AG04449 (cell line): Measurements from ENCODE around the gene KCTD1.

Experiments used
- CTCF ChIA-PET: fragments of 350-600 bp; formaldehyde crosslinking; extraction: SDS; loops from one replicate; lab custom pipeline; 2021; ENCODE audit warnings: antibody characterized with exemption; lab: Yijun Ruan, JAX
- POLR2A ChIA-PET: fragments of 400-600, 350-600 bp; formaldehyde crosslinking; extraction: SDS; loops from one replicate; lab custom pipeline; 2020; ENCODE audit warnings: antibody characterized with exemption, inconsistent platforms; lab: Yijun Ruan, JAX
- DNase-seq: peaks from one replicate; pipeline ENCODE4 v3.0.0-alpha.2; 2010; ENCODE audit warnings: low read depth, low spot score
- H3K4me3 ChIP-seq: 2 replicates; pipeline ENCODE4 v1.5.1; 2011; ENCODE audit warnings: low read depth, mild to moderate bottlenecking, control low read depth, low read length
- TF ChIP-seq, protein P1 (sequence below): IDR thresholded peaks from one replicate; pipeline ENCODE4 v1.5.1; 2011; ENCODE audit warnings: mild to moderate bottlenecking, moderate library complexity, low read length, control low read depth, inconsistent platforms; ENCODE audit not compliant: insufficient read depth; ENCODE audit errors: missing control alignments

The KCTD1 gene

DNA sequence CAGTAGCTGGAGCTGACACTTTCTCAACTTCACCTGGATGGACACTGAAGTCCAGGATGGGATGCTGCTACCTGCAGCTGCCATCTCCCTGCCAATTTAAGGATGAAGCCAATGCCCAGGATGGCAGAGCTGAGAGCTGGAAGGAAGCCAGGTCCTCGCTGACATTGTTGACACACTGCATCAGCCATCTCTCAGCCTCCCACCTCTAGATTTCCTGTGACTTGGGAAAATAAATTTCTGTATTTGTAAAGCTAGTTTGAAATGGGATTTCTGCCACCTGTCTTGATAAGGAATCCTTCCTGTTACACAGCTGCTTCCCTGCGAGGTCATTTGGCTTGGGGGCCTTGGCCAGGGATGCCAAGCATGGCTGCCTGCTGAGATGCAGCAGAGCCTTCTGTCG is 43.5 kb downstream of the KCTD1 start:
- ChIA-PET POLR2A (no interaction called here), CTCF (interaction anchor here (0.8 kb wide), 1 partner anchor 121 kb away, joined by 3 read pairs; no protein-coding TSS in a partner anchor)
- no peak for DNase-seq
- no peak overlapping the region for H3K4me3 ChIP-seq
- TF ChIP-seq, protein P1, sequence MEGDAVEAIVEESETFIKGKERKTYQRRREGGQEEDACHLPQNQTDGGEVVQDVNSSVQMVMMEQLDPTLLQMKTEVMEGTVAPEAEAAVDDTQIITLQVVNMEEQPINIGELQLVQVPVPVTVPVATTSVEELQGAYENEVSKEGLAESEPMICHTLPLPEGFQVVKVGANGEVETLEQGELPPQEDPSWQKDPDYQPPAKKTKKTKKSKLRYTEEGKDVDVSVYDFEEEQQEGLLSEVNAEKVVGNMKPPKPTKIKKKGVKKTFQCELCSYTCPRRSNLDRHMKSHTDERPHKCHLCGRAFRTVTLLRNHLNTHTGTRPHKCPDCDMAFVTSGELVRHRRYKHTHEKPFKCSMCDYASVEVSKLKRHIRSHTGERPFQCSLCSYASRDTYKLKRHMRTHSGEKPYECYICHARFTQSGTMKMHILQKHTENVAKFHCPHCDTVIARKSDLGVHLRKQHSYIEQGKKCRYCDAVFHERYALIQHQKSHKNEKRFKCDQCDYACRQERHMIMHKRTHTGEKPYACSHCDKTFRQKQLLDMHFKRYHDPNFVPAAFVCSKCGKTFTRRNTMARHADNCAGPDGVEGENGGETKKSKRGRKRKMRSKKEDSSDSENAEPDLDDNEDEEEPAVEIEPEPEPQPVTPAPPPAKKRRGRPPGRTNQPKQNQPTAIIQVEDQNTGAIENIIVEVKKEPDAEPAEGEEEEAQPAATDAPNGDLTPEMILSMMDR: no peak

DNA sequence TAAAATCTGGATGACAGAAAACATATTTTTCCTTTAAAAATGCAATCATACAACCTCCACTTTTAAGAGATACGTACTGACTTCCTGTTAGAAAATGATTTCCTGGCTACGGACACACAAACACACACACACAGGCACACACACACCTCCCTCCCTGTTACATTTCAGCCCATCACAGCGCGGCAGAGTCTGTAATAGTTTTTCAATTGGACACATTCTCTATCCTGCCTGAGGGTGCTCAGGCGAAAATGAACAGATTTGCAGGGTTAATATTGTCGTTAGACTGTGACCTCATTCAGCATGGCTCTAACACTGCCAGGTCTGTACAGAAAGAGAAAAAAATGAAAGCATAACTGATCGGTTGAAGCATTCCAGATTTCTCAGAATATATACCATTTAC is 45.0 kb downstream of the KCTD1 start:
- POLR2A ChIA-PET: no interaction called here
- no peak for DNase-seq
- no peak overlapping the region for H3K4me3 ChIP-seq
- TF ChIP-seq, protein P1: no peak
- CTCF ChIA-PET: no interaction called here

DNA sequence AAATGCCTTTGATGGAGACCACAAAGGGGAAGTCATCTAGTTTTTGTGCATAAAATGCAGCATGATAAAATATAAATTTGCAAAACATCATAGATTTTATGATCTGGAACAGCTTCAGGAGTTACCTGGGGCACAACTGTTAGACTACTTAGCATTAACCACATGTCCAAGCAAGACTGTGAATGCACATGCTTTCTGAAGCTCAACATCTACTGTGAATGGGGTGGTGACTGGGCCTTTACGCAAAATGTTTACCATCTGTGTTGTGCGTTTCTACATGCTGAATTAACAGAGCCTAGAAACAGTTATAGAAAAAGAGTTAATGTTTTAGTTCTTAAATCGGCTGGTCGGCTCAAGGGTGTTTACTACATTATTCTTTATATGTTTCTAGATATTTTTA is 45.5 kb downstream of the KCTD1 start:
- H3K4me3 ChIP-seq: no peak overlapping the region
- TF ChIP-seq, protein P1: no peak
- ChIA-PET CTCF (no interaction called here), POLR2A (no interaction called here)
- no peak for DNase-seq

DNA sequence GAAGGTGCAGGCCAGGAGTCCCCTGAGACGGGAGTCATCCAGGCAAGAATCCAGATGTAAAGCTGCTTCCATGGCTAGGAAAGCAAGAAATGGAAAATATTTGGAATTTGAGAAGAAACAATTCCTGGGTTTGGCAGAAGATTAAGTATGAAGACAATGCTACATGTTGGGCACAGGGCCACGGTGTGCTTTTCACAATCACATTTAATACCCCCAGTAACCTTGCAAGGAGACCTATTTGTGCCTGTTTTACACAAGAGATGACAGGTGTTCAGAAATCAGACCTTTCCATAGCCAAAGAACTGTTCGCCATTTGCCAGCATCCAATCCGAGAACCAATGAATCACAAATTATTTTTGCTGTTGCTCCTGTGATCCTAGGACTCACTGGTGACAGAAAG is 50.5 kb downstream of the KCTD1 start:
- no peak for DNase-seq
- CTCF ChIA-PET: no interaction called here
- POLR2A ChIA-PET: no interaction called here
- TF ChIP-seq, protein P1: no peak
- H3K4me3 ChIP-seq: no peak overlapping the region

DNA sequence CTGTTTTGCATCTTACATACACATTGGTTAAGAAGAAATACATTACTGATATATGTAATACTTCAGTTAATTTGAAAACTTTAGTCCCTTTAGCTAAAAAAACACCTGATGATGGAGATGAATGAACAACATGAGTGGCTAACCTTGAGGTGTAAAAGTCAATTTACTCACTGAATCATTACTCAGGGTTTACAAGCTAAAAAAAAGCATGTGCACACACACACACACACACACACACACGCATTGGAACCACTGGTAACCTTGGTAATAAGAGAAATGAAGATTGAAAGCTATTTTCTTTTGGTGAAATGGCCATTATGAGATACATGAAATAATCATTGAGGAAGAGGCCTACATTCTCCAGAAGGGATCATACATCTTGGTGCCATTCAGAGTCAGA is 51.8 kb downstream of the KCTD1 start:
- CTCF ChIA-PET: interaction anchor here (1.0 kb wide), 1 partner anchor 13 kb away, joined by 3 read pairs; no protein-coding TSS in a partner anchor
- POLR2A ChIA-PET: no interaction called here
- no peak overlapping the region for H3K4me3 ChIP-seq
- no peak for DNase-seq
- TF ChIP-seq, protein P1: no peak

DNA sequence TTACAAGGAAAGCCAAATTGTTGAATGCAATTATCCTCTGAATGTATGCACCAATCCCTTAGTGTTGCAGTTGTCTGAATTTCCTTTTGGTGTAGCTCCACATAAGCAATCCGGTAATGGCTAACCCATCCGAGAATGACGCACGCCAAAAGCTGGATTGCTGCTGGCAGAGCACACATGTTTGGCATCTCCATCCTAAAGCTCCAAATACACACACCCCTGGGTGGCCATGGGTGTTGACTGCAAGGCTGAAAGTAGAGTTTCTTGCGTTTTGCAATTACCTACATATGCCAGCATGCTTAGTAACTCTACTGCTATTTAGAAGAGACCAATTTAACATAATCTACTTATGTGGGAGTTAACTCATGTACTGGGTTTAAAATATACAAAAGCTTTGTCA is 53.1 kb downstream of the KCTD1 start:
- H3K4me3 ChIP-seq: no peak overlapping the region
- TF ChIP-seq, protein P1: no peak
- POLR2A ChIA-PET: no interaction called here
- CTCF ChIA-PET: no interaction called here
- DNase-seq: no peak
